Measurements from ENCODE around the gene NUDT4B.
"Not testable (repeated sequence)": the region's sequence is repeated elsewhere in the genome, so short reads cannot be mapped to it uniquely, and the experiment has no call there.

GRCh38 chr1:148743200-148743599 lies 5.4 kb upstream of the NUDT4B start:
- TF ChIP-seq, protein P1, sequence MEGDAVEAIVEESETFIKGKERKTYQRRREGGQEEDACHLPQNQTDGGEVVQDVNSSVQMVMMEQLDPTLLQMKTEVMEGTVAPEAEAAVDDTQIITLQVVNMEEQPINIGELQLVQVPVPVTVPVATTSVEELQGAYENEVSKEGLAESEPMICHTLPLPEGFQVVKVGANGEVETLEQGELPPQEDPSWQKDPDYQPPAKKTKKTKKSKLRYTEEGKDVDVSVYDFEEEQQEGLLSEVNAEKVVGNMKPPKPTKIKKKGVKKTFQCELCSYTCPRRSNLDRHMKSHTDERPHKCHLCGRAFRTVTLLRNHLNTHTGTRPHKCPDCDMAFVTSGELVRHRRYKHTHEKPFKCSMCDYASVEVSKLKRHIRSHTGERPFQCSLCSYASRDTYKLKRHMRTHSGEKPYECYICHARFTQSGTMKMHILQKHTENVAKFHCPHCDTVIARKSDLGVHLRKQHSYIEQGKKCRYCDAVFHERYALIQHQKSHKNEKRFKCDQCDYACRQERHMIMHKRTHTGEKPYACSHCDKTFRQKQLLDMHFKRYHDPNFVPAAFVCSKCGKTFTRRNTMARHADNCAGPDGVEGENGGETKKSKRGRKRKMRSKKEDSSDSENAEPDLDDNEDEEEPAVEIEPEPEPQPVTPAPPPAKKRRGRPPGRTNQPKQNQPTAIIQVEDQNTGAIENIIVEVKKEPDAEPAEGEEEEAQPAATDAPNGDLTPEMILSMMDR (tag by site-specific recombination; IDR thresholded peaks at IDR 0.05): not testable (repeated sequence)
- TF ChIP-seq, protein P2, sequence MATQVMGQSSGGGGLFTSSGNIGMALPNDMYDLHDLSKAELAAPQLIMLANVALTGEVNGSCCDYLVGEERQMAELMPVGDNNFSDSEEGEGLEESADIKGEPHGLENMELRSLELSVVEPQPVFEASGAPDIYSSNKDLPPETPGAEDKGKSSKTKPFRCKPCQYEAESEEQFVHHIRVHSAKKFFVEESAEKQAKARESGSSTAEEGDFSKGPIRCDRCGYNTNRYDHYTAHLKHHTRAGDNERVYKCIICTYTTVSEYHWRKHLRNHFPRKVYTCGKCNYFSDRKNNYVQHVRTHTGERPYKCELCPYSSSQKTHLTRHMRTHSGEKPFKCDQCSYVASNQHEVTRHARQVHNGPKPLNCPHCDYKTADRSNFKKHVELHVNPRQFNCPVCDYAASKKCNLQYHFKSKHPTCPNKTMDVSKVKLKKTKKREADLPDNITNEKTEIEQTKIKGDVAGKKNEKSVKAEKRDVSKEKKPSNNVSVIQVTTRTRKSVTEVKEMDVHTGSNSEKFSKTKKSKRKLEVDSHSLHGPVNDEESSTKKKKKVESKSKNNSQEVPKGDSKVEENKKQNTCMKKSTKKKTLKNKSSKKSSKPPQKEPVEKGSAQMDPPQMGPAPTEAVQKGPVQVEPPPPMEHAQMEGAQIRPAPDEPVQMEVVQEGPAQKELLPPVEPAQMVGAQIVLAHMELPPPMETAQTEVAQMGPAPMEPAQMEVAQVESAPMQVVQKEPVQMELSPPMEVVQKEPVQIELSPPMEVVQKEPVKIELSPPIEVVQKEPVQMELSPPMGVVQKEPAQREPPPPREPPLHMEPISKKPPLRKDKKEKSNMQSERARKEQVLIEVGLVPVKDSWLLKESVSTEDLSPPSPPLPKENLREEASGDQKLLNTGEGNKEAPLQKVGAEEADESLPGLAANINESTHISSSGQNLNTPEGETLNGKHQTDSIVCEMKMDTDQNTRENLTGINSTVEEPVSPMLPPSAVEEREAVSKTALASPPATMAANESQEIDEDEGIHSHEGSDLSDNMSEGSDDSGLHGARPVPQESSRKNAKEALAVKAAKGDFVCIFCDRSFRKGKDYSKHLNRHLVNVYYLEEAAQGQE (tag by site-specific recombination; IDR thresholded peaks at IDR 0.05): not testable (repeated sequence)
- not testable (repeated sequence) for TF ChIP-seq KLF16 (tag by site-specific recombination; IDR thresholded peaks at IDR 0.05); ZNF426 (tag by site-specific recombination; IDR thresholded peaks at IDR 0.05); ZSCAN16 (tag by site-specific recombination; IDR thresholded peaks at IDR 0.05); PRDM1 (tag by site-specific recombination; IDR thresholded peaks at IDR 0.05); BCL6B (tag by site-specific recombination; IDR thresholded peaks at IDR 0.05); GLI2 (tag by site-specific recombination; IDR thresholded peaks at IDR 0.05; ENCODE audit: borderline replicate concordance, low read depth); ATF2 (tag by site-specific recombination; IDR thresholded peaks at IDR 0.05; ENCODE audit: low read depth); MYNN (tag by site-specific recombination; IDR thresholded peaks at IDR 0.05; ENCODE audit: borderline replicate concordance); ZNF585B (tag by site-specific recombination; IDR thresholded peaks at IDR 0.05); ZNF423 (tag by site-specific recombination; IDR thresholded peaks at IDR 0.05); ZNF18 (tag by site-specific recombination; IDR thresholded peaks at IDR 0.05)

All from HEK293 (cell line).